LNCaP clone FGC (cell line): ENCODE data around the gene LCE3C.

ENCODE experiments used
- DNase-seq: peaks from one replicate; pipeline ENCODE4 v3.0.0-alpha.2; 2011; ENCODE audit warnings: low read depth
- H3K4me3 ChIP-seq: 2 replicates; pipeline ENCODE4 v1.5.1; 2011; ENCODE audit warnings: mild to moderate bottlenecking, low read depth, low read length, control low read depth
- TF ChIP-seq, protein P1 (sequence below): IDR thresholded peaks from 2 replicates; pipeline ENCODE4 v1.5.1; 2012; ENCODE audit warnings: mild to moderate bottlenecking; ENCODE audit not compliant: control insufficient read depth, insufficient read depth; ENCODE audit errors: extremely low read depth

Gene LCE3C

DNA sequence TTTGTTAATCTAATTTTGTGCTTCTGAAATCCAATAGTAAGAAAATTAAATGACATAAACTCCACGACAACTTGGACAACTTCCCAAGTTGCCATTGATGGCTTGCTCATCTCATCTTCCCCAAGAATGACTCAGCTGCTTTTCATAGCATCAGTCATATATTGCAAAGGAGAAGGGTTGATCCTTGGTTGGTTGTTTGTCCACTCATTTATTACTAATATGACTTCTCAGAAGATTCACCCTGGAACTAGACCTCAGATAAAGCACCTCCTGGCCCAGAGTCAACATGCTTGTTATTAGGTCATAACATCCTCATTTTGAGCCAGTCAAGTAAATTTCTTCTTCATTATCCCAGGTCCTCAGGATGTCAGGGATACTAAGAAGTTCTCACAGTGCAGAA lies 17.4 kb upstream of the LCE3C start:
- DNase-seq, result no peak
- TF ChIP-seq, protein P1, sequence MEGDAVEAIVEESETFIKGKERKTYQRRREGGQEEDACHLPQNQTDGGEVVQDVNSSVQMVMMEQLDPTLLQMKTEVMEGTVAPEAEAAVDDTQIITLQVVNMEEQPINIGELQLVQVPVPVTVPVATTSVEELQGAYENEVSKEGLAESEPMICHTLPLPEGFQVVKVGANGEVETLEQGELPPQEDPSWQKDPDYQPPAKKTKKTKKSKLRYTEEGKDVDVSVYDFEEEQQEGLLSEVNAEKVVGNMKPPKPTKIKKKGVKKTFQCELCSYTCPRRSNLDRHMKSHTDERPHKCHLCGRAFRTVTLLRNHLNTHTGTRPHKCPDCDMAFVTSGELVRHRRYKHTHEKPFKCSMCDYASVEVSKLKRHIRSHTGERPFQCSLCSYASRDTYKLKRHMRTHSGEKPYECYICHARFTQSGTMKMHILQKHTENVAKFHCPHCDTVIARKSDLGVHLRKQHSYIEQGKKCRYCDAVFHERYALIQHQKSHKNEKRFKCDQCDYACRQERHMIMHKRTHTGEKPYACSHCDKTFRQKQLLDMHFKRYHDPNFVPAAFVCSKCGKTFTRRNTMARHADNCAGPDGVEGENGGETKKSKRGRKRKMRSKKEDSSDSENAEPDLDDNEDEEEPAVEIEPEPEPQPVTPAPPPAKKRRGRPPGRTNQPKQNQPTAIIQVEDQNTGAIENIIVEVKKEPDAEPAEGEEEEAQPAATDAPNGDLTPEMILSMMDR, result no peak
- no peak overlapping the region for H3K4me3 ChIP-seq

DNA sequence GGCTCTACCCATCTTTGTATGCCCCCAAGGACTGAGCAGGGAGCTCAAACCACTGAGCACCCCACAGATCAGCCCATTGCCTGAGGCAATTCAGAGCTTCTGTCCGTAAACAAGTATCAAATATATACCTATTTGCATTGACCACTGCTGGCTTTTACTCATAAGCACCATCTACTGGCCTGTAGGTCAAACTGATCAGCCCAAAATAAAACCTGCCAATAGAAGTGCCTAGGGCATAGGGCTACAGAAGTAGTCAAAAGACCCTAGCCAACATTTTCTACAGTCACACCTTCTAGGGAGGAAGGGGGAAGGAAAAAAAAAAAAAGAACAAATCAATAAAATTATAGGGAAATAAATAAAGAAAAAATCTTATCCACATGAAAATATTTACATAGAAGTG lies 14.4 kb upstream of the LCE3C start:
- TF ChIP-seq, protein P1, result peak; percentile 24
- no peak for DNase-seq
- H3K4me3 ChIP-seq, result no peak overlapping the region

DNA sequence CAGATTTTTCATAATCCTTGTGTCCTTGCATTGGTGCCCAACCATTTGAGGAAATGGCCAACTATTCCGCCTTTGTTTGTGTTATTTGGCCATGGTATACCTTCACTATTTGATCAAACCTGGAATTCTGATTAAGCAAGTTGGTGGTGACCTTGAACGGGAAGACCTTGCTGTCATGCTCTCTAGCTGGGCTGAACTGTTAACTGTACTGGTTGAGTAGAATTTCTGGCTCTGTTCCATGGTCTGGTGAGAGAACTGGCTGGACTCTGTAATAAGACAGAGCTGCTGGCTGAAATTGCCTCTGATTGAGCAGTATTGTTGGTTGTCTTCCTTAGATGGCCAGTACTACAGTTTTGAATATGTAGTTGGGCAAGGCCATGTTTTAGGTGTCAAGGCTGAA lies 3.0 kb upstream of the LCE3C start:
- no peak for DNase-seq
- TF ChIP-seq, protein P1, result no peak

DNA sequence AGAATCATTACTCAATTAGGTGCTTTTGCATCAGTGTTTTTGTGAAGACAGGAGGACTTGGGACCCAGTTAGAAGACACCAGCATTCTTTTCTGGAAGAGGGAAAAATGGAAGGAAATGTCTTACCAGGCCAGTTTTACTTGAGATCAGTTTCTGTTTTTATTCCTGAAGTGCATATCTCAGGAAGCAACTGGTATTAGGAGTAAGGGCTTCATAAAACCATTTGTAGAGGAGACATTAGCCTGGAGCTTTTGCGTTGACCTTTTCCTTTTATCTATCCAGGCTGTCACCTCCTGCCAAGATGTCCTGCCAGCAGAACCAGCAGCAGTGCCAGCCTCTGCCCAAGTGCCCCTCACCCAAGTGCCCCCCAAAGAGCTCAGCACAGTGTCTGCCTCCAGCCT lies 13.5 kb downstream of the LCE3C start, which contains the start of gene LCE3B:
Gene LCE3B, plus strand, starts transcription at position 301 of the 400 bp plus-strand sequence. Its CDS starts 0 bp downstream, at position 301.
- TF ChIP-seq, protein P1, result no peak

More for the DNA sequence above, 3.0 kb upstream of the LCE3C start:
- no peak overlapping the region for H3K4me3 ChIP-seq

DNA sequence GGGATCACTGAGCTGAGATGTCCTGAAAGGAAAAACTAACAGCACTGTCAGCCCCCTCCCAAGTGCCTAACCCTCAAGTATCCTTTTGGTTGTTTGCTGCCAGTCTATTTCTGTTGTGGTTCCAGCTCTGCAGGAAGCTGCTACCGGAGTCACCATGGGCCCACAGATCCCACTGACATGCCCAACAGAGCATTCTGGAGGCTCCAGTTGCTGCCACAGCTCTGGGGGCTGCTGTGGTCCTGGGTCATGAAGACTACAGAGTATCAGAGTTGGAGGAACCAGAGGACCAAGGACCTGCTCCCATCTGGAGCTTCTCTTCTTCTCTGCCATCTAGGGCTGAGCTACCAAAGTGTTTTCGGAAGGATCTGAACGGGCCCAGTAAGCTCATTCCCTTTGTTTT lies 22.0 kb downstream of the LCE3C start:
- DNase-seq, result no peak
- TF ChIP-seq, protein P1, result no peak
- no peak overlapping the region for H3K4me3 ChIP-seq

More for the DNA sequence above, 13.5 kb downstream of the LCE3C start, which contains the start of gene LCE3B:
- DNase-seq, result no peak
- H3K4me3 ChIP-seq, result no peak within 1 kb of the TSS

DNA sequence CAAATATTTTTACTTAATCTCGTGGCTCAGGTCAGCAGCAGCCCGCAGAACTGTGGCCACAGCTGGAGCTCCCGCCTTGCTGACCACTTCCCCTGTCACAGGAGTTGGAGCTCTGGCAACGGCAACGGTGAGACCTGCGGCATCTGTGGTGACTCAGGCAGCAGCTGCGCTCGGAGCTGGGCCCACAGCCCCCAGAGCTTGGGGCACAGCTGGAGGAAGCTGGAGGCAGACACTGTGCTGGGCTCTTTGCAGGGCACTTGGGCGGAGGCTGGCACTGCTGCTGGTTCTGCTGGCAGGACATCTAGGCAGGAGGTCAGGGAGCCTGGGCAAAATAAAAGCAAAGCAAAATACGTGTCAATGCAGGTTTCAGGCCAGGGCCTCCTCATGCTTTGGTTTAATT lies 22.8 kb downstream of the LCE3C start, which contains the start of gene LCE3A:
Gene LCE3A, minus strand, starts transcription at position 301 of the 400 bp plus-strand sequence. Its CDS starts 0 bp downstream, at position 301.
- DNase-seq, result no peak
- TF ChIP-seq, protein P1, result no peak
- H3K4me3 ChIP-seq, result no peak within 1 kb of the TSS

DNA sequence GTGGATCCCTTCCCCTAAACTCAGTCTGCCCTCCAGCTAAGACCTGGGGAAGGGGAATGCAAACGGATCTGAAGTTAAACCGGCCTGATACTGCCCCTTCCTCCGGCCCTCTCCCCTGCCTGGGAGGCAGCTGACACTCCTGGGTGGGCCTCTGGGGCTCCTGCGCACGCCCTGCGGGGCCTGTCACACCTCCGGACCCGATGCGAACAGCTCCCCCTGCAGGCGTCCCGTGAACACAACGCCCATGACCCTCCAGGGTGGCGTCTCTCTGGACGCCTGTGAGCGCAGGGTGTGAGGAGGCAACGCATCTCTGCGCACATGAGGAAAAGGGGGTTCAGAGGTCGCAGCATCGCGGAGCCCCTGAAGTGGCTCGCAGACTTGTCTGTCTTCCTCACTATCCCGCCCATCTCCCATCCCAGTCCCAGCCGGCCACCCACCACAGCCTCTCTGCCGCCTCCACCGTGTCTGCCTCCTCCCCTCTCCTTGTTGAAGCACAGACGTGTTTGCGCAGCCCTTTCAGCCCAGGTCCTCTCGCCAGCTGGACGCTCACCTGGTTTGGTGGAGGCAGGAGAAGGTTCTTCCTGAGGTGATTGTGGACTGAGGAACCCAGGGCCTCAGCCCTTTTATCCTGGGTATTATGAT lies 23.3 kb downstream of the LCE3C start:
- no peak for DNase-seq
- TF ChIP-seq, protein P1, result peak; percentile 23

More for the DNA sequence above, 23.3 kb downstream of the LCE3C start:
- no peak overlapping the region for H3K4me3 ChIP-seq
